Activated T-cell treated with anti-CD3 and anti-CD28 coated beads, Interleukin-2, amount 50 U/mL, for 4 hours (primary cell): Measurements from ENCODE around the gene MIS18BP1. TPM values are rescaled to one million over a fixed set of nuclear protein-coding genes. Genes with fewer than 3 reads are reported as not detected.

Experiments used
- total RNA-seq, 3 donors: library from RNA; stranded (reverse); gene quantifications; one replicate each; pipeline ENCODE4 v1.2.1, GENCODE V29; 2021

The MIS18BP1 gene
- total RNA-seq, 3 donors from 2014 or later = 17.3 to 22.2 (median 18.8) TPM

Other genes with a start within 250 kb of the MIS18BP1 start
- 10 to 100 TPM; 32.7 to 44.7 (median 36.4) TPM for gene PRPF39, start 169.1 kb downstream of the MIS18BP1 start, total RNA-seq
- 10 to 100 TPM; 37.4 to 41.5 (median 39.2) TPM for gene FKBP3, start 118.7 kb downstream of the MIS18BP1 start, total RNA-seq
- gene FANCM, start 117.3 kb downstream of the MIS18BP1 start, total RNA-seq = 10 to 100 TPM; 11.2 to 12.9 (median 12.2) TPM